M059J (cell line): ENCODE measurements around the gene PSMB7. TPM values are rescaled to one million over a fixed set of nuclear protein-coding genes. Genes with fewer than 3 reads are reported as not detected.

Experiments used
- DNase-seq: peaks from one replicate; pipeline ENCODE4 v3.0.0-alpha.2; 2012; ENCODE audit warnings: low read depth
- total RNA-seq: library from RNA; depleted of rRNA; stranded (reverse); fragments of >200 nt; shearing (Covaris generic); gene quantifications from 2 replicates; pipeline ENCODE4 v1.2.3, GENCODE V29; 2014; rRNA removed

The PSMB7 gene
- total RNA-seq, 1 experiment from 2014 or later, result 389 TPM

- no peak for DNase-seq
These were observed 111.5 kb downstream of the PSMB7 start for GRCh38 chr9:124303762-124304161.

Other genes with a start within 250 kb of the PSMB7 start
- 51.3 and 88.5 TPM in 2 replicates for gene NEK6, start 157.5 kb downstream of the PSMB7 start, total RNA-seq
- not detected in 2 replicates for gene ADGRD2, start 35.0 kb upstream of the PSMB7 start, total RNA-seq
- 0.02 TPM in 1 of 2 replicates, not detected in the other for gene NR5A1, start 92.0 kb upstream of the PSMB7 start, total RNA-seq